ENCODE measurements around the gene HIVEP2. TPM values are rescaled to one million over a fixed set of nuclear protein-coding genes. Genes with fewer than 3 reads are reported as not detected.

The HIVEP2 gene
- total RNA-seq, 1 donor from 2014 or later: 15.2 TPM

DNA sequence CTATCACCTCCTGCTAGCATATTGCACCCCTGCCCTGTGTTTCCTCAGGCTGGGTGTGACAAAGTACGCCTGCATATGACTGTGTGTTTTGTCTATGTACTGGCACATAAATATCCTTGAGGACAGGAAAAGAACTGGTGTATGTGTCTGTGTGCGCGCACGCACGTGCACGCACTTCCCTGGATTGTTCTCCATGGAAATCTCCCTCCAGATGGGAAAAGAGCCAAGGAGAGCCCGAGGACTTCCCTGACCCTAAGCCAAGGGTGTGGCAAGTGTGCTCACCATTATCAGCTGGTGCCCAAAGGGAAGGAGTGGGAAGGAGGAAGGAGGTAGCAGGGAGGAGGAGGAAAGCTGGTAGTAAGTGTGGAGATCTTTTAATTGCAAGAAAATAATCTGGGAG, 117.6 kb downstream of the HIVEP2 start:
- no peak for DNase-seq (ENCODE audit: low spot score in 2 of 2, unreplicated experiment in 2 of 2)
- H3K36me3 Mint-ChIP-seq: no peaks in the 10 kb centered on the region
- no peaks in the 10 kb centered on the region for H3K9me3 Mint-ChIP-seq
- TF ChIP-seq CTCF (IDR thresholded peaks at IDR 0.05; ENCODE audit: unreplicated experiment): no peak
- H3K27ac Mint-ChIP-seq: no peak overlapping the region
- H3K27me3 Mint-ChIP-seq (ENCODE audit: low read depth): no peaks in the 10 kb centered on the region
- peaks cover 28% of the 10 kb centered on the region for H3K4me1 Mint-ChIP-seq
- no peak overlapping the region for H3K4me3 Mint-ChIP-seq

- peaks cover 34% of the 10 kb centered on the region for H3K4me1 Mint-ChIP-seq
- no peaks in the 10 kb centered on the region for H3K36me3 Mint-ChIP-seq
- no peak for DNase-seq (ENCODE audit: low spot score in 2 of 2, unreplicated experiment in 2 of 2)
- no peak overlapping the region for H3K4me3 Mint-ChIP-seq
- no peaks in the 10 kb centered on the region for H3K9me3 Mint-ChIP-seq
- H3K27ac Mint-ChIP-seq: no peak overlapping the region
- TF ChIP-seq CTCF (IDR thresholded peaks at IDR 0.05; ENCODE audit: unreplicated experiment): no peak
- H3K27me3 Mint-ChIP-seq (ENCODE audit: low read depth): no peaks in the 10 kb centered on the region
Observed at GRCh38 chr6:142825760-142826159, 119.2 kb downstream of the HIVEP2 start.

DNA sequence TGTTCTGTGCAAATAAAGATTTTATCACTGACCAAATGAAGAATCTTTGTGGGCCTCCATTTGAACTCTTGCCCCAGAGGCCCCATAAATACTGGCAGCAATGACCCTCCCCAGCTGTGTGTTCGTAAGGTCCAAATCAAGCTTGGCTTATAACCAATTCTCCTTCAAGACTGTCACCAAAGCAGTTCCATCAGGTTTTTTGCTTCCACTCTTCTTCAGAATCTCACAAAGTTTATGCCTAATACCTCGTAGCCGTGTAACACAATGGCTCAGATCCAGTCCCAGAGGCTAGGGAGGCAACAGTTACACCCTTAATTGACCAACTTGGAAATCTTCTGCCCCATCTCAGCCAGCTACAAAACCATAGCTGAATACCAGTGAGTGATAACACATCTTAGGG, 120.5 kb downstream of the HIVEP2 start:
- H3K36me3 Mint-ChIP-seq: no peaks in the 10 kb centered on the region
- TF ChIP-seq CTCF (IDR thresholded peaks at IDR 0.05; ENCODE audit: unreplicated experiment): no peak
- no peak overlapping the region for H3K4me3 Mint-ChIP-seq
- H3K9me3 Mint-ChIP-seq: no peaks in the 10 kb centered on the region
- no peak for DNase-seq (ENCODE audit: low spot score in 2 of 2, unreplicated experiment in 2 of 2)
- H3K4me1 Mint-ChIP-seq: peaks cover 46% of the 10 kb centered on the region
- H3K27me3 Mint-ChIP-seq (ENCODE audit: low read depth): no peaks in the 10 kb centered on the region
- peak overlapping the region; percentile 5 for H3K27ac Mint-ChIP-seq

- no peak for DNase-seq (ENCODE audit: low spot score in 2 of 2, unreplicated experiment in 2 of 2)
- H3K9me3 Mint-ChIP-seq: no peaks in the 10 kb centered on the region
- H3K4me1 Mint-ChIP-seq: peaks cover 46% of the 10 kb centered on the region
- no peaks in the 10 kb centered on the region for H3K27me3 Mint-ChIP-seq (ENCODE audit: low read depth)
- H3K27ac Mint-ChIP-seq: no peak overlapping the region
- no peaks in the 10 kb centered on the region for H3K36me3 Mint-ChIP-seq
- TF ChIP-seq CTCF (IDR thresholded peaks at IDR 0.05; ENCODE audit: unreplicated experiment): peak; percentile 0
- no peak overlapping the region for H3K4me3 Mint-ChIP-seq
Observed at GRCh38 chr6:142823256-142823902, 121.6 kb downstream of the HIVEP2 start.

- peak; percentile 38 for TF ChIP-seq CTCF (IDR thresholded peaks at IDR 0.05; ENCODE audit: unreplicated experiment)
- no peaks in the 10 kb centered on the region for H3K36me3 Mint-ChIP-seq
- no peaks in the 10 kb centered on the region for H3K9me3 Mint-ChIP-seq
- H3K4me3 Mint-ChIP-seq: no peak overlapping the region
- no peaks in the 10 kb centered on the region for H3K27me3 Mint-ChIP-seq (ENCODE audit: low read depth)
- no peak overlapping the region for H3K27ac Mint-ChIP-seq
- H3K4me1 Mint-ChIP-seq: peaks cover 41% of the 10 kb centered on the region
- DNase-seq (ENCODE audit: low spot score in 2 of 2, unreplicated experiment in 2 of 2): no peak
Observed at GRCh38 chr6:142822842-142823241, 122.1 kb downstream of the HIVEP2 start.

DNA sequence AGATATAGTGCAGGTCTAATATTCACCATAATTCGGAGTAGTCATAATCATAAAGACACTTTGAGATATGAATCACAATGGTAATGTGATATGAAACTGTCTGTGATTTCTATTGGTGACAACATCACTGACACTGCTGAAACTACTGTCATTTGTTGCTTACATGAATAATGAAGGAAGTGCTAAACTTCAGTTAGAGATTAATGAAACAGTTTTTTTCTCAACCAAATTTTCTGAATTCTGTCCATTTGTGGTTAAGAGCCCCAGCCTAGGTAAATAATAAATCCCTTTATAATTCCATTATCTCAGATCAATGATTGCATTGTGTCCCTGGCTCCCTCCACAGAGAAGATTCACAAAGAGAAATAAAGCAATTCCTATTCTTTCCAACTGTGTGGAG, 122.6 kb downstream of the HIVEP2 start:
- Mint-ChIP-seq H3K36me3 (no peaks in the 10 kb centered on the region), H3K4me3 (no peak overlapping the region), H3K27ac (no peak overlapping the region), H3K9me3 (no peaks in the 10 kb centered on the region), H3K27me3 (ENCODE audit: low read depth) (no peaks in the 10 kb centered on the region), H3K4me1 (peaks cover 37% of the 10 kb centered on the region)
- no peak for TF ChIP-seq CTCF (IDR thresholded peaks at IDR 0.05; ENCODE audit: unreplicated experiment)
- no peak for DNase-seq (ENCODE audit: low spot score in 2 of 2, unreplicated experiment in 2 of 2)

All from mesothelial cell of epicardium (in vitro differentiated cells).